H1 (cell line): Measurements from ENCODE around the gene CBLC. TPM values are rescaled to one million over a fixed set of nuclear protein-coding genes. Genes with fewer than 3 reads are reported as not detected.

Experiments used
- CTCF ChIA-PET: fragments of 300-600 bp; sonication (Branson Sonifier 250); formaldehyde crosslinking; loops from one replicate; lab custom pipeline; 2021; ENCODE audit not compliant: partially characterized antibody; lab: Charles Lee
- POLR2A ChIA-PET: fragments of 300-600 bp; sonication (Branson Sonifier 250); formaldehyde crosslinking; loops from one replicate; lab custom pipeline; 2021; ENCODE audit warnings: inconsistent platforms; ENCODE audit not compliant: partially characterized antibody; lab: Charles Lee
- DNase-seq, 2 experiments: peaks; one replicate each; pipeline versions ENCODE4 v3.0.0 to v3.0.0-alpha.2; 2010 to 2022; ENCODE audit warnings: low spot score in 2 of 2, low read depth in 1 of 2, mixed read lengths in 1 of 2
- FAIRE-seq: peaks from 2 replicates; lab custom pipeline; 2011; peaks lifted over from hg19 to GRCh38; lab: Jason Lieb, UNC
- H2AFZ ChIP-seq: 2 replicates; pipeline ENCODE4 v1.8.1; 2012; ENCODE audit warnings: low read length, inconsistent platforms
- H2AK5ac ChIP-seq: 2 replicates; pipeline ENCODE4 v1.6.1; 2013; ENCODE audit warnings: low read depth, low read length
- H2BK120ac ChIP-seq: replicated peaks from 2 replicates; pipeline ENCODE3; 2013; ENCODE audit warnings: low read depth, low read length, inconsistent platforms
- H2BK12ac ChIP-seq: 2 replicates; pipeline ENCODE4 v1.6.1; 2013; ENCODE audit warnings: low read depth, low read length
- H2BK15ac ChIP-seq: 2 replicates; pipeline ENCODE4 v1.6.1; 2013; ENCODE audit warnings: low read length
- H2BK20ac ChIP-seq: 2 replicates; pipeline ENCODE4 v1.6.1; 2013; ENCODE audit warnings: low read length
- H2BK5ac ChIP-seq: 2 replicates; pipeline ENCODE4 v1.6.1; 2013; ENCODE audit warnings: low read depth, low read length
- H3K14ac ChIP-seq: 2 replicates; pipeline ENCODE4 v1.6.1; 2013; ENCODE audit warnings: inconsistent platforms; ENCODE audit not compliant: insufficient read length
- H3K18ac ChIP-seq: 2 replicates; pipeline ENCODE4 v1.6.1; 2013; ENCODE audit warnings: low read length; ENCODE audit errors: extremely low read depth
- H3K23ac ChIP-seq: 2 replicates; pipeline ENCODE4 v1.6.1; 2013; ENCODE audit warnings: inconsistent platforms; ENCODE audit not compliant: insufficient read length
- H3K23me2 ChIP-seq: 2 replicates; pipeline ENCODE4 v1.6.1; 2013; ENCODE audit warnings: low read depth, low read length
- H3K27ac ChIP-seq: 2 replicates; pipeline ENCODE4 v1.6.1; 2011; ENCODE audit warnings: low read depth, low read length, inconsistent platforms
- H3K27me3 ChIP-seq, 4 experiments: replicated peaks in 1 of 4; 1 replicate in 1 of 4; 2 replicates in 3 of 4; pipeline versions ENCODE4 v1.6.1 to v1.8.1; 2011 to 2013; ENCODE audit warnings: low read length in 3 of 4, mild to moderate bottlenecking in 3 of 4, inconsistent platforms in 2 of 4, mixed read lengths in 2 of 4, moderate library complexity in 1 of 4; ENCODE audit not compliant: control insufficient read depth in 3 of 4, insufficient read depth in 3 of 4; ENCODE audit errors: extremely low read depth in 1 of 4
- H3K36me3 ChIP-seq, 4 experiments: 2 replicates each; pipeline versions ENCODE4 v1.6.1 to v1.8.1; 2011 to 2013; ENCODE audit warnings: mild to moderate bottlenecking in 4 of 4, low read length in 3 of 4, moderate library complexity in 2 of 4, control low read depth in 1 of 4, inconsistent platforms in 1 of 4; ENCODE audit not compliant: insufficient read depth in 4 of 4, control insufficient read depth in 2 of 4
- H3K4ac ChIP-seq: replicated peaks from 2 replicates; pipeline ENCODE3; 2013; ENCODE audit warnings: low read length, low read depth, mixed read lengths, inconsistent platforms; ENCODE audit not compliant: insufficient read length
- H3K4me1 ChIP-seq, 4 experiments: replicated peaks in 1 of 4; 1 replicate in 1 of 4; 2 replicates in 3 of 4; pipeline versions ENCODE4 v1.6.1 to v1.8.1; 2011 to 2013; ENCODE audit warnings: low read length in 3 of 4, inconsistent platforms in 2 of 4, mixed read lengths in 1 of 4; ENCODE audit not compliant: insufficient read depth in 4 of 4, control insufficient read depth in 3 of 4
- H3K4me2 ChIP-seq, 2 experiments: 2 replicates each; pipeline versions ENCODE4 v1.6.1 to v1.8.1; 2011 to 2013; ENCODE audit warnings: low read depth in 2 of 2, low read length in 2 of 2, control low read depth in 1 of 2, inconsistent platforms in 1 of 2, mild to moderate bottlenecking in 1 of 2; ENCODE audit not compliant: insufficient read depth in 1 of 2
- H3K4me3 ChIP-seq, 4 experiments: fragments of 200-600, 300-600 bp in 1 of 4; sonication (generic), shearing (Covaris generic), sonication (Bioruptor Twin) in 1 of 4; 2 replicates each; pipeline versions ENCODE4 v1.5.1 to v1.8.1; 2011 to 2016; ENCODE audit warnings: low read length in 4 of 4, low read depth in 3 of 4, control low read depth in 2 of 4, inconsistent platforms in 2 of 4, mild to moderate bottlenecking in 2 of 4, mixed read lengths in 1 of 4, moderate library complexity in 1 of 4; ENCODE audit not compliant: insufficient read depth in 2 of 4; ENCODE audit errors: extremely low read depth in 1 of 4
- H3K56ac ChIP-seq: replicated peaks from 2 replicates; pipeline ENCODE3; 2013; ENCODE audit warnings: low read depth, mild to moderate bottlenecking, mixed read lengths, low read length, inconsistent platforms; ENCODE audit not compliant: insufficient read length
- H3K79me1 ChIP-seq: 2 replicates; pipeline ENCODE4 v1.6.1; 2013; ENCODE audit warnings: low read depth, low read length, control low read depth
- H3K79me2 ChIP-seq, 2 experiments: 2 replicates each; pipeline versions ENCODE4 v1.6.1 to v1.8.1; 2012 to 2013; ENCODE audit warnings: low read length in 2 of 2, mild to moderate bottlenecking in 2 of 2, inconsistent platforms in 1 of 2; ENCODE audit not compliant: insufficient read depth in 2 of 2, control insufficient read depth in 1 of 2
- H3K9ac ChIP-seq, 4 experiments: replicated peaks in 1 of 4; 1 replicate in 1 of 4; 2 replicates in 3 of 4; pipeline versions ENCODE4 v1.6.1 to v1.8.1; 2011 to 2013; ENCODE audit warnings: low read depth in 3 of 4, low read length in 3 of 4, control low read depth in 2 of 4, mild to moderate bottlenecking in 2 of 4, moderate library complexity in 2 of 4, inconsistent platforms in 1 of 4; ENCODE audit errors: extremely low read depth in 1 of 4
- H3K9me3 ChIP-seq, 2 experiments: 2 replicates each; pipeline versions ENCODE4 v1.6.1 to v1.8.1; 2012 to 2013; ENCODE audit warnings: mild to moderate bottlenecking in 2 of 2, moderate library complexity in 2 of 2, control low read depth in 1 of 2, inconsistent platforms in 1 of 2, low read depth in 1 of 2, low read length in 1 of 2, mixed read lengths in 1 of 2; ENCODE audit not compliant: insufficient read depth in 2 of 2
- H4K20me1 ChIP-seq, 2 experiments: replicated peaks in 1 of 2; 2 replicates each; pipeline versions ENCODE3 to v1.8.1; 2011 to 2013; ENCODE audit warnings: inconsistent platforms in 2 of 2, low read length in 2 of 2, mild to moderate bottlenecking in 1 of 2; ENCODE audit not compliant: insufficient read depth in 2 of 2, control insufficient read depth in 1 of 2
- H4K5ac ChIP-seq: 2 replicates; pipeline ENCODE4 v1.6.1; 2013; ENCODE audit warnings: low read length, low read depth, mixed read lengths, inconsistent platforms; ENCODE audit not compliant: insufficient read length
- H4K8ac ChIP-seq: 2 replicates; pipeline ENCODE4 v1.8.0; 2013; ENCODE audit warnings: mild to moderate bottlenecking, moderate library complexity, low read length, inconsistent platforms; ENCODE audit not compliant: insufficient read depth; ENCODE audit errors: extremely low read depth
- H4K91ac ChIP-seq: replicated peaks from 2 replicates; pipeline ENCODE3; 2013; ENCODE audit warnings: low read length, mixed read lengths, inconsistent platforms; ENCODE audit not compliant: insufficient read length
- ASH2L ChIP-seq: fragments of 200-600, 300-600 bp; sonication (generic); IDR thresholded peaks from one replicate; pipeline ENCODE4 v1.7.1; 2017; ENCODE audit warnings: low read length
- EZH2 ChIP-seq: fragments of 200-600 bp; sonication (generic); IDR thresholded peaks from 2 replicates; pipeline ENCODE4 v1.7.1; 2012; ENCODE audit warnings: low read depth, mild to moderate bottlenecking, moderate library complexity, low read length, inconsistent platforms; ENCODE audit not compliant: severe bottlenecking
- NRF1 ChIP-seq: IDR thresholded peaks from 2 replicates; pipeline ENCODE4 v1.6.1; 2011; ENCODE audit warnings: mild to moderate bottlenecking, low read depth, low read length, improper control_type of control experiment
- RXRA ChIP-seq: IDR thresholded peaks from 2 replicates; pipeline ENCODE4 v1.6.1; 2011; ENCODE audit warnings: low read depth, mild to moderate bottlenecking, low read length, moderate library complexity; ENCODE audit not compliant: insufficient read depth
- SIRT6 ChIP-seq: IDR thresholded peaks from one replicate; pipeline ENCODE4 v1.7.1; 2012; ENCODE audit warnings: low read length, inconsistent platforms
- SUZ12 ChIP-seq: fragments of 200-600 bp; sonication (generic); IDR thresholded peaks from 2 replicates; pipeline ENCODE4 v1.6.1; 2012; ENCODE audit warnings: mild to moderate bottlenecking, inconsistent platforms, low read length, moderate library complexity, mixed read lengths
- TAF1 ChIP-seq: IDR thresholded peaks from 2 replicates; pipeline ENCODE4 v1.6.1; 2011; ENCODE audit warnings: mild to moderate bottlenecking, low read depth, low read length
- TBP ChIP-seq: IDR thresholded peaks from 2 replicates; pipeline ENCODE4 v1.6.1; 2011; ENCODE audit warnings: low read depth, low read length, improper control_type of control experiment
- WGBS, 2 experiments: shearing (Covaris generic) in 1 of 2; methylation state at CpG; one replicate each; pipeline versions ENCODE4 v1.1.6 to v1.1.7; 2013 to 2015; ENCODE audit warnings: low lambda C conversion rate in 2 of 2, mixed read lengths in 2 of 2, inconsistent platforms in 1 of 2, low coverage in 1 of 2, missing lambda C conversion rate in 1 of 2; ENCODE audit not compliant: insufficient replicate concordance in 2 of 2, insufficient coverage in 1 of 2, insufficient read length in 1 of 2; ENCODE audit errors: extremely low coverage in 1 of 2, missing lambda C conversion rate in 1 of 2; 5-methylcytosine and 5-hydroxymethylcytosine counted together
- polyA plus RNA-seq, 7 experiments: library from polyadenylated mRNA; depleted of rRNA in 3 of 7; stranded (reverse) in 5 of 7; unstranded in 2 of 7; fragments of >200 nt in 5 of 7; fragments of 200-250 nt in 2 of 7; gene quantifications; 1 replicate in 5 of 7; 2 replicates in 1 of 7; 4 replicates in 1 of 7; pipeline versions ENCODE4 v1.2.1 to v1.2.3, GENCODE V29; 2011 to 2013; ENCODE audit warnings: missing spikeins in 2 of 7, mixed read lengths in 2 of 7
- total RNA-seq: library from RNA; stranded (reverse); fragmentation: NEBNext Ultra II Directional; extraction: Animal tissue kit (Norgen Biotek cat#: 25700); gene quantifications from 2 replicates; pipeline ENCODE4 v1.2.1, GENCODE V29; 2021

Gene CBLC
- total and polyA plus RNA-seq, 2 of the 8 experiments (the other 6 are each of a cell fraction or from before 2014, with no cell fraction given), result 17.4 to 35.7 TPM

- Histone ChIP-seq H3K4ac (no peak overlapping the region), H3K23me2 (peaks cover 3% of the 10 kb centered on the region; the same call in 1 of the 2 replicates), H3K4me2 (peak overlapping the region in 1 of 2 experiments; percentile 29; a peak in 1 of 4 replicates), H3K36me3 (peaks cover 0 to 4% (median 2%) of the 10 kb centered on the region in 4 experiments; a peak in 1 of 8 replicates), H3K4me3 (no peak overlapping the region), H2AK5ac (peak overlapping the region; percentile 75; the same call in 1 of the 2 replicates), H4K5ac (no peak overlapping the region), H4K20me1 (peaks cover 0 to 2% of the 10 kb centered on the region in 2 experiments), H2BK15ac (0 out of 2 replicates have a peak overlapping the region, but pooled peaks have one; percentile 8), H3K18ac (no peak overlapping the region; the same call in 1 of the 2 replicates), H3K79me2 (no peaks in the 10 kb centered on the region), H4K91ac (peak overlapping the region; percentile 84), H4K8ac (no peak overlapping the region), H2BK20ac (peak overlapping the region; percentile 86; the same call in 1 of the 2 replicates), H2BK5ac (no peak overlapping the region), H3K27me3 (peaks cover 0 to 2% (median 0%) of the 10 kb centered on the region in 4 experiments; a peak in 1 of 7 replicates), H3K4me1 (peaks cover 0 to 9% (median 2%) of the 10 kb centered on the region in 4 experiments; a peak in 5 of 7 replicates), H3K9ac (no peak overlapping the region), H3K79me1 (no peaks in the 10 kb centered on the region; the same call in 1 of the 2 replicates), H3K27ac (no peak overlapping the region), H2AFZ (peak overlapping the region; percentile 43; the same call in 1 of the 2 replicates), H2BK12ac (0 out of 2 replicates have a peak overlapping the region, but pooled peaks have one; percentile 4), H3K14ac (no peak overlapping the region), H2BK120ac (no peak overlapping the region), H3K23ac (no peak overlapping the region), H3K9me3 (no peaks in the 10 kb centered on the region), H3K56ac (no peak overlapping the region)
- TF ChIP-seq EZH2 (no peak), TAF1 (0 out of 2 replicates have a peak, but pooled peaks have one; percentile 37), TBP (no peak), SUZ12 (no peak), NRF1 (no peak), SIRT6 (no peak), RXRA (no peak), ASH2L (peak; percentile 52)
- ChIA-PET CTCF (interaction anchor here (0.6 to 16.4 kb wide), 9 partner anchors 12 to 93 kb away, joined by 3 to 468 read pairs (median 3); no protein-coding TSS in a partner anchor), POLR2A (interaction anchor here (0.6 to 1.1 kb wide), 3 partner anchors 18 to 72 kb away, joined by 3 to 6 read pairs (median 3); no protein-coding TSS in a partner anchor)
- FAIRE-seq (no peak), DNase-seq (no peak)
- 88% methylated on average over 16 of the region's 23 CpGs; no CpG with 5 or more reads in 1 of the 2 experiments for WGBS, 2 experiments
Observed at GRCh38 chr19:44776402-44777096, 1.1 kb upstream of the CBLC start.
